DMS53 treated with DMSO at 0.1 percent for 48 hours (cell line): Measurements from ENCODE around the gene SLC25A51.
A peak's percentile ranks its signal among the peaks of the same experiment; 100 is the strongest.

Experiments used
- DNase-seq: peaks from one replicate; lab custom pipeline; 2025; ENCODE audit not compliant: unreplicated experiment; lab: John Stamatoyannopoulos, UW

Gene SLC25A51, protein sequence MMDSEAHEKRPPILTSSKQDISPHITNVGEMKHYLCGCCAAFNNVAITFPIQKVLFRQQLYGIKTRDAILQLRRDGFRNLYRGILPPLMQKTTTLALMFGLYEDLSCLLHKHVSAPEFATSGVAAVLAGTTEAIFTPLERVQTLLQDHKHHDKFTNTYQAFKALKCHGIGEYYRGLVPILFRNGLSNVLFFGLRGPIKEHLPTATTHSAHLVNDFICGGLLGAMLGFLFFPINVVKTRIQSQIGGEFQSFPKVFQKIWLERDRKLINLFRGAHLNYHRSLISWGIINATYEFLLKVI

DNA sequence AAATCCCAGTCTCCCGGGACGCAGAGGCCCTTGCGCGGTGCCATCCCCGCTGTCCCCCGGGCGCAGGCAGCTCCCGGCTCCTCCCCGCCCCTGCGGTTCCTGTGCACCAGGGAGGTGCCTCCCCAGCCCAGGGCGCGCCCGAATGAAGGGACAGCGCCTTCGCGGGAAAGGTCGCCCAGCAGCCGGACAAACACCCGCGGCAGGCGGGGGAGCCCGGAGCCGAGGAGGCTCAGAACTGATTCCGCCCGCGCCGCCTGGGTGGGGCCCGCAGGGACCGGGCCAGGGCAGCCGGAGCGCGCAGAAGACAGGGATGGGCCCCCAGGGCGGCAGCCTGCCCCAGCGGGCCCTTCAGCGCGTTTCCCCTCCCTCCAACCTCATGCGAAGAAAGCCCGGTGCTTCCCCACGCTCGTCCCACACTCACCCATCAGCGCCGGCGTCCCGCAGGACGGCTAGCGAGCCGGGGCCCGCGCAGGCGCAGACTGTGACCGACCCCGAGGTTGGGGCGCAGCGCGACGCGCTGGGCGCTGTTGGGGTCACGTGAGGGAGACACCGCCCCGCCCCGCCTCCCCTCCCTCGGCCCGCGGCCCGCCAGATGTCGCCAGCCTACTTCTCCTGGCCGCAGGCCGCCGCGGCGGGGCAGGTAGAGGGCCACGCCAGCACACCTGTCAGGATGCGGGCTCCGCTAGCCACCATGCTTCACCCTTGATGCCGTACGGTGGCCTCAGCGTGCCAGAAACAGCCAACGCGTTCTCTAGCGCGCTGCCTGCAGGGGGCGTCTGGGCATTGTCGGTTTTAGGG lies at the start of gene SLC25A51:
Gene SLC25A51 (minus strand): TSS at position 481 of the 798 bp plus-strand sequence. CDS start 15,577 bp downstream, outside the sequence.
- DNase-seq = peak; percentile 69

DNA sequence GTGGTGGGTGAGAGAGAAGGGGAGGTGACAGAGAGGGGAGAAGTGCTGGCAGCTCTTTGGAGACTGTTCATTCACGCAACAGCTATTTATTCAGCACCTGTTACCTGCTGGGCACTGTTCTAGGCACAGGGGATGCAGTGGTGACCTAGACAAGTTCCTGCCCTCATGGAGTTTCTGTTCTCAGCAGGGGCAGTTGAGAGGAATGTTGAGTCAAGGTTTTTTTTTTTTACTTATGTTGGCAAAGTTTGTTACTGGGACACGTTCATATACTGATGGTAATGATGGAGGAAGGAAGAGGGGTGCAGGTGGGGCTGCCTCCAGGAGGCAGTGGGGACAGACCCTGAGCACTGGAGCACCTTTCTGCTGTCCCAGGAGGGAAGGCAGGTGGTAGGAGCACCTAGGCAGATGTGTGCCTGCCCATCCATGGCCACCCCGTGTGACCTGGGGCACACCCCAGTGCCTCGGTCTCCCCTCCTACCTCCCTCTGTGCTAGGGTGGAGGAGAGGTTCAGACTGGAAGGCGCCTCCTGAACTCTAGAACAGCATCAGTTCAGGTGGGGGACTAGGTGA lies 49.4 kb upstream of the SLC25A51 start:
- DNase-seq = no peak

DNA sequence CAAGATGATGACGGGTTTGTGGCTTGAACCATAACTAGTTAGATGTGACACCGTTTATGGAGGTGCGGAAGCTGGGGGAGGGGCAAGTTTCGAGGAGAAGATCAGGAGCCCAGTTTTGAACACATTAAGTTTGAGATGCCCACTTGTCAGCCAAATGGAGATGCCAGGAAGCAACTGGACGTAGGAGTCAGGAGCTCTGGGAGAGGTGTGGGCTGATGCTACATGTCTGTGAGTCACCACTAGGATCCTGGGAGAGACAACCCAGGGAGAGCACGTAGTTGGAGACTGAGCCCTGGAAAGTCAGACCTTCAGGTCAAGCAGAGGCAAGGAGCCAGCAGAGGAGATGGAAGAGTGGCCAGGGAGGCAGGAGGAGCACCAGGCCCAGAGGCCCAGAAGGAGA lies 48.8 kb upstream of the SLC25A51 start:
- no peak for DNase-seq

DNA sequence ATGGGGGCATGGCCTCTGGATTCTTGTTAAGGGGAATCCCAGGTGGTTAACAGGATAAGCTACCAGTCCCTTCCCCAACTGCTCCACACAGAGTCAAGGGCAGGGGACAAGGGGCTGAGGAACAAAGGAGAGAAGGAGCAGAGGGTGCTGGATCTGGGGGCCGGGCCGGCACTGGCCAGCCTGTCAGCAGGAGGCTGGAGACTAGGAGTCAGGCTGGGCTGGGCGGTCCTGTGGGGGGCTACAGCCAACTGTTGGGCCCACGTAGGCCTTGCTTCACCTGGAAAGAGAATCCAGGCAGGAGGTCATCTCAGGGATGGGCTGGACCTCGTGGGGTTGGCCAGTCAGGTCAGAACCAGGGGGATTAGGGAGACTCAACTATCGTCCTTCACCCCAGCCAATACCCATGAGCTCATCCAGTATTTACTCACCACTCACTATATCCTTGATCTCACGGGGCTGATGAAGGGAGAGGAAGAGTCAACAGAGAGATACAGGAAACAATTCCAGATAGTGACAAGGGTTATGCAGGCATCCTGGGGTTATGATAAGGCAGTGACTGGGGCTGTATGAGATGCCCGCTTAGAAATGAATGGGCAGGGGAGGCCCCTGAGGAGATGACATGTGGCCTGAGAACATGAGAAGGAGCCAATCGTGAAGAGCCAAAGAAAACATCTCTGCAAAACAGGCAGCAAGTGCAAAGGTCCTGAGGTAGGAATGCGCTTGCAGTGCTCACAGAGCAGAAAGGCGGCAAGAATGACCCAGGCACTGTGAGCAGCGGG lies 47.9 kb upstream of the SLC25A51 start:
- DNase-seq = no peak

DNA sequence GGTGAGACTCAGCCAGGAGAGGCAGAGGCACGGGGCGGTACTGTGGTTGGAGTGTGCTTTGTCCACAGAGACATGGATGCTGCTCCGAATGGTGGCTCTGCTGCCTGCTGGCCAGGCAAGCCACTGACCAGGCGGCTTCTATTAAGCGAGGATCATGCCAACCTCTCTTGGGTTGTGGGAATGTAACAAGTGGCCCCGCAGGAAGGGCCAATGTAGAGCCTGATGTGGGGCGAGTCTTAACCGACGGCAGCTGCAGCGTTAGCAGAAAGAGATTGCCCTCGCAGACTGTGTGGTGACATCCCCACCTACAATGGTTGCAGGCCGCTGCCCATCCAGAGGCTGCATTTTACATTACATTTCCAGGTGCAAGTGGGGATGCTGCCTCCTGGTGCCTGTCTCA lies 46.6 kb upstream of the SLC25A51 start:
- DNase-seq = no peak

DNA sequence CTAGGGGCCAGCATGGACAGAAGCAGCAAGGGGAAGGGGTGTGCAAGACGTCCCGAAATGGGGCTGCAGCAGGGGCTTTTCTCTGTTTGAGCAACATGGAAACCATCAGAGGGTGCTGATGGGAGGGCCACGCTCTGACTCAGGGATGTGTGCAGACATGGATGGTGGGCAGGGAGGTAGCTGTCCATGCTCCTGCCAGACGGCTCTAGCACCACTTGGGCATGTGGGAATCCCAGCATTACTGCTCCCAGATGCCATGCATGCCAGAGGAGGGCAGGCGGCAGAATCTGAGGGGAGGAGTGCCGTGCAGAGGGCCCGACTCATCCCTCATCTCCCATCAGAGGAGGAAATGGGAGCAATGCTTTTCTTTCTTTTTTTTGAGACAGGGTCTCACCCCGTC lies 45.6 kb upstream of the SLC25A51 start:
- no peak for DNase-seq

DNA sequence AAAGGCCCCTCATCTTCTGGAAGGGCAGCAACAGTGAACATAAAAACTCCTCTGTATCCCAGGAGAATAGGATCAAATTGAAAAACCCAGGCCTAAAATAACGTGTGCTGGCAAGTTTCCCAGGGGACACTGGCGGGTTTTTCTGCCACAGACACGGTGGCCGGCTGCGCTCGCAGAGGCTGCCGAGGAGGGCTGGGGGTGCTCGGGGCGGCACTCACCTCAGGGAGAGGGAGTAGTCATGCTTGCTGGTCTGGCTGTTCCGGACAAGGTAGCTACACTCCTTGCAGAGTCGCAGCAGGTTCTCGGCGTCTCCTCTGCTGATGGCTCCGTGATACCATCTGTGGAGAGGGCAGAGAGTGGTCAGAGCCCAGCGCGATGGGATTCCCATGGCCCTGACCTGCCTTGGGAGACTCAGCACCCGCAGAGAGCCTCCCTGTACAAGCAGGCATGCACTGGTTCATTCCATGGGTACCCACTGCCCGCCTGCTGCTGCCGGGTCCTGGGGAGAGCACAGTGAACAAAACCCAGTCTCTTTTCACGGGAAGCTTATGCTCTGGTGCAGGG lies 44.6 kb upstream of the SLC25A51 start:
- DNase-seq = no peak

DNA sequence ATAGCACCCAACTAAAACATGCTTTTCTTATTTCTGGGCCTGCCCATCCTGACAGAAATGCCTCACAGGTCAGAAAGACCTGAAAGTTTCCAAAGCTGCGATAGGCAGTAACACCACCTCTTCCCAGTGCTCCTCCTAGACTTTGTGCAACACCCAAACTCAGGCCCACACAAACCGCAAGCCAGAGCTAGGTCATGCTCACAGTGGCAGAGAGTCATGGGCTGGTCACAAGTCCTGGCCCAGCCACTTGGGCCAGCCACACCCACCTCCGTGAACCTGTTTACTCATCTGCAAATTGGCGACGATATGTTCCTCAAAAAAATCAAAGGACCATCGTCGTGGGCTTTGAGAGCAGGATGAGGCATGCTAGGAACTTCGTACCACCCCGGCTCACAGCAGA lies 44.0 kb upstream of the SLC25A51 start:
- DNase-seq = no peak

DNA sequence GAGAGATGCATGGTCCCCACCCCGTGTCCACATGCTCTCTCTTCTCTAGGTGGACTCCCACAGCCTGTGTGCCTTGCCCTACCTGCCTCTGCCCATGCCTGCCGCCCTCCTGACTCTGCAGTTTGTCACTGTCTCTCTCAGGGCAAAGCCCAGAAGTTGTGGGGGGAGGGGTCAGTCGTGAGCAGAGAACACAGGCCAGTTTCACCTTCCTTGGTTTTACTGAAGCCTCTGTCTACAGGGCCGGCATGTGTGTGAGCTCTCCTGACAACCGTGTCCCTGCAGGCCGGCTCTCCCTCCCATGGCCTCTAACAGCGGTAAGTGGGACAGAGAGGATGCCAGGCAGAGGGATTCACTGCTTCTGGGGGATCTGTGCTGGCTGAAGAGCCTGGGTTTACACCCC lies 43.5 kb upstream of the SLC25A51 start:
- DNase-seq = no peak

DNA sequence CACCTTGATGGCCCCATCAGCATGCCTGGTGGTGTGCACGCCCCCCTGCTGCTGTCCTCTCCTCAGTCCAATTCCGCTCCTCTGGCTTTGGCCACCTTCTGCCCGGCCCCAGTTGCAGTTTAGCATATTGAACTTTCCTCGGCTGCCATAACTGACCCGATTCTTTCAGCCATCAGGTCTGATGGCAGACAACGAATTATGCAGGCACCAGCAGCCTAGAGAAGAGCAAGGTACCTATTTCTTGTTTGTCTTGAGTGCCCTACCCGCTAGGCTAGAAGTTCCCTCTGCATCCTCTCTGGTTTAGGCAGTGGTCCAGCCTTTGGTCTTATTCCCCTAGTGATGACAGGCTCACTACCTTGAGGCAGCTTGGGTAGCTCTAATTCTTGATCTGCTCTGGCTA lies 43.0 kb upstream of the SLC25A51 start:
- DNase-seq = no peak

DNA sequence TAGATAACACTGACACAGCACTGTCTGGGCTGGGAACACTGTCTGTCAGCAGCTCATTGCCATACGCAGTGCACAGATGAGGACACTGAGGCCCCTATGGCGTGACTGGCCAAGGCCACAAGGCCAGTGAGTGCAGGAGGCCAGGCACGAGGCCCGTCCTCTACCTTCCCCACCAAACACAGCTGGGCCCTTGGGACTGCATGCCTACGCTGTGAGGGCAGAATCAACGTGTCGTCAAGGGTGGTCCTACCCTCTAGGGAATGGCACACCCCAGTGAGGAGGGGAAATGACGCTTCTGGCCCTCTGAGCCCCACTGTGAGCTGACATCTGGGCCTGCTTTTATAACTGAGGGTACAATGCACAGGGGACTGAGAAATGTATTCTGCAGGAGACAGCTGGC lies 42.1 kb upstream of the SLC25A51 start:
- DNase-seq = no peak

DNA sequence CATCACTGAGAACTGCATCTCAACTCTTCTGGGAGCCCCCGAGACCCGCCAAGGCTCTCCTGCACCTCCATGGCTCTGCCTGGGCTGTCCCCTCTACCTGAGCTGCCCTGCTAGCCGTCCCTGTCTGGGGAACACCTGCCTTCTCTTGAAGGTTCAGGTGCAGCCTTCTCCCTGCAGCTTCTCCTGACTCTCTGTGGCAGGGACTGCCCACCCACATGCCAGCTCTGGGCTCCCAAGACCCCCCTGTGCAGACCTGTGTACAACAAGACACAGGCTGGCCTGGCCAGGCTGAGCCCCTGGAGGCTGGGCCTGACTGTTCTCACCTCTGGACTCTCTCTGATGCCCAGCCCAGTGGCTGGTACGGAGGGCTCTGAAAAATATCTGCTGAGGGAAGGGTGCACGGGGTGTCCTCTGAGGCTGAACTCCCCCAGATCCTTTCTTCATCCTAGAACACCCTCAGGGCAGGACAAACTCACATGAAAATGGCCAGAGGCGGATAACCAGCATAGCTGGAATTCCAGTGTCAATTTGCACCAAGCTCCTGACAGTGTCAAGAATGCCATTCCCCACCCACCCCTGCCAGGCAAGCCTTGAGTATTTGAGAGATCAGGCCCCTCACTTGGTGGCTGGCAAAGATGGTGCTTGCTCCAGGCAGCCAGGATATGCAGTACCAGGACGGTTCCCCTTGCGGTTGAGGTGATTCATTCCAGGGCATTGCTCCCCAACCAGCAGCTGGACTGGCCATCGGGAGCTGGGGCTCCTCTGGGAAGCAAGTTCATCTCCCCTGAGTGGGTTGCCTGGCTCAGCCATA lies 40.9 kb upstream of the SLC25A51 start:
- no peak for DNase-seq

DNA sequence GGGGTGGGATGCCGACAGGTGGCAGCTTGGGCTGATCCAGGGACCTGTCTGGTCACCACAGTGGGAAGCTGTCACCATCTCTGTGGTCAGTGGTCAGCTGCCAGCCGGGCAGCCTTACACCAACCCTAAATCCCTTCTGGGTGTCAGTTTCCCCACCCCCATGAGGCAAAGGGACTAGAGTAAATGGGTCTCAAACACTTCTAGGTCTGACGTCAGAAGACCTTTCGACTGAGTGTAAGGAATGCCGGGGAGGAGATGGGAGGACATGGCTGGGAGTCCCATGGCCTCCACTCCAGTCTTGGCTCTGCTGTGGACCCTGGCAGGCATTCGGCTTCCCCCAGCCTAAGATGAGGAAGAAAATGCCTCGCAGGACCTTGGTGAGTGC lies 40.3 kb upstream of the SLC25A51 start:
- DNase-seq = no peak

DNA sequence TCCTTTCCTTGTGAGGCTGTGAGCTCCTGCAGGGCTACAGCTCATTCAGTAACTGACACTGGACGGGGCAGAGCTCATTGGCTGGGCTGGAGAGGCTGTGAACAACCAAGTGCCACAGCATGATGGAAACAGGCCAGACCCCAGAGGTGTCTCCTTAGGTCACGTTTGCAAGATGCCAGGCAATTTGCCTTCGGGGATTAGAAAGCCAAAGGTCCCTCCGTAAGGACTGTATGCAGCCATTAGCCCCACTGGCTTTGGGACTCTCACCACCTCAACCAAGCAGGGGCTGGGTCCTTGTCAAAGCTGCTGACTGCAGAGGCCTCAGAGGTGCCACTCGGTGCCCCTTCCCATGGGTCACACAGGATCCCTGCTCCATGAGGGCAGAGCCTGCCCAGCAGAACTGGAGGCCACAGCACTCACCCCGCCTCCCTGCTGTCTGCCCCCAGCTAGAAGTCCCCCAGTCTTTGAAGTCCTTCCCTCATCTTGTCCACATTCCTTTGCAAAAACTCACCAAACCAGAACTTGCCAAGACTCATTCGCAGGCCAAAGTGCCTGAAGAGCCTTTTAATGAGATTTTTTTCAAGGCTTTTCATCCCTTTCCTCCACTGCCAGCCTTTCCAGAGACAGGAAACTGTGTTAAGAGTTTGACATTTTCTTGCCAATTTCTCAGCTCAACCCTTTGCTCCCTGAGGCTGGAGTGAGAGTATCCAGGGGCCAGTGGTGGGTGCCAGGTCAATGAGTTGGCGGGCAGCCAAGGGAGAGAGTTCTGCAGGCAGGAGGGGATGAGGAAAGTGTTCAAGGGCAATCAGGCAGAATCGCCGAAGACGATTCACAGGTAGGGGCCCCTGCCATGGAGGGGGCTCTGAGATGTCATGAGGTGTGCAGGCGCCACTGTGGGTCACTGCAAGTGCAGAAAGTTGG lies 39.7 kb upstream of the SLC25A51 start:
- DNase-seq = no peak

DNA sequence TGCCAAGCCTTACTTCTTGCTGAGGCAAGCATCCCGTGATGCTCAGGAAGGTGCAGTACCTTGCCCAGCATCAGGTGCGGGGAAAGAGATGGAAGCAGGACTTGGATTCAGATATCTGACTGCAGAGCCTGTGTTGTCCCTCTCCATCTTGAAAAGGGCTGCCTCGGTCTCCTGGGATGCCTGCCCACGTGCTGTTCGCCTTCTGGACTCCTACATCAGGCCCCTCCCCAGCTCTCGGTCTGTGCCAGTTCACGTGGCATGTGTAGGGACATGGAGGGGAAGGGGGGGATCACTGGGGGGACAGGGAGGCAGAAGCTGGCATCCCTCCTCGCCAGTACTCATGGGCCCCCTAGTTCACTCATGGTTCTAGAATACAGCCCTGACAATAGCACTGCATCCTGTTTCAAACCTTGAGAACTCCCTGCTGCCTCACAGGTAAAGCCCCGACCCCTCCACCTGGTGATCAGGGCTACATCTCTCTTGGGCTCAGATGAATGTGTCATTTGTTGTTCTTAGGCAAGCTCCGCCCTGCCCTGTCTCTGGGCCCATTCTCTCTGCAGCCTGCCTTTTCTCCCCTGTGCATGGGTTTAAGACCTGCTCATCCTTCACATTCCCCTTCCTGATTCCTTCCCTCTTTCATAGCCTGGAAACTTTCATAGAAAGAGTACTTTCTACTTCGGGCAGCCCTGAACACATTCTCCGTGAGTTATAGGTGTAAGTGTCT lies 38.9 kb upstream of the SLC25A51 start:
- DNase-seq = no peak

DNA sequence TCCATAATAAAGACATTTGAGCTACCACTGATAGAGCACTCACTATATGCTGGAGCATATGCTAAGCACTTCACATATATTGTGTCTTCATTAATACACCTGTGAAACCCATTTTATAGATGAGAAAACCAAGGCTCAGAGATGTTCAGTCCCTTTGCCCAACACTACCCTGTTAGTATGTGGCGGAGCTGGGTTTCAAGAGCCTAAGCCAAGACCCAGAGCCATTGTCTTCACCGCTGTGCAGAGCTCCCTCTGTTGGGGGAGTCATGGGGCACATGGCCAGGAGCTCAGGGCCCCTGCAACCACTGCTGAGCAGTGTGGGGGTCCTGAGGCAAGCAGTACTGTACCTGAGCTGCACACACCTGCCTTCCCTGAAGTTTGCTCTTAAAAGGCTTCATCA lies 37.3 kb upstream of the SLC25A51 start:
- DNase-seq = no peak

DNA sequence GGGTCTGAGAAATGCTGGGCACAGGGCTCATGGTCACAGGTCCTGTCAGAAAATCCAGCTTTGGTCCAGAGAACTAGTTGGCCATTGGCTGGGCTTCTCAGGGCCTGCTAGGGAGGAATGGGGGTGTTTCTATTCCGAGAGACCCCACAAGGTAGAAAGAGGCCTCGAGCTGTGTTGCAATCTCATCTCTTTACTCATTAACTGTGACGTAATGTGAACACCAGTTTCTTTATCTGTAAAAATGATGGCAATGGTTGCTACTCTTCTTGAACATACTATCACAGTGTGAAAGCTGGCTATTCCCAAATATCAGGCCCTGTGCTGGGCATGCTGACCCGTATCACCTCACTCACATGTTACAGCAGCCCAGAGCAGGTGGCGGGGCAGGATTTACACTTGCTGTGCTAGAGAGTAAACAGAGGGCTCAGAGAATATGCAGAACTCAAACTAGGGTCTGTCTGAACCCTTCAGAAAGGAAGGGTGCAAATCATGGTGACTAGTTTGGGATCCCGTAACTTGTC lies 35.7 kb upstream of the SLC25A51 start:
- no peak for DNase-seq

DNA sequence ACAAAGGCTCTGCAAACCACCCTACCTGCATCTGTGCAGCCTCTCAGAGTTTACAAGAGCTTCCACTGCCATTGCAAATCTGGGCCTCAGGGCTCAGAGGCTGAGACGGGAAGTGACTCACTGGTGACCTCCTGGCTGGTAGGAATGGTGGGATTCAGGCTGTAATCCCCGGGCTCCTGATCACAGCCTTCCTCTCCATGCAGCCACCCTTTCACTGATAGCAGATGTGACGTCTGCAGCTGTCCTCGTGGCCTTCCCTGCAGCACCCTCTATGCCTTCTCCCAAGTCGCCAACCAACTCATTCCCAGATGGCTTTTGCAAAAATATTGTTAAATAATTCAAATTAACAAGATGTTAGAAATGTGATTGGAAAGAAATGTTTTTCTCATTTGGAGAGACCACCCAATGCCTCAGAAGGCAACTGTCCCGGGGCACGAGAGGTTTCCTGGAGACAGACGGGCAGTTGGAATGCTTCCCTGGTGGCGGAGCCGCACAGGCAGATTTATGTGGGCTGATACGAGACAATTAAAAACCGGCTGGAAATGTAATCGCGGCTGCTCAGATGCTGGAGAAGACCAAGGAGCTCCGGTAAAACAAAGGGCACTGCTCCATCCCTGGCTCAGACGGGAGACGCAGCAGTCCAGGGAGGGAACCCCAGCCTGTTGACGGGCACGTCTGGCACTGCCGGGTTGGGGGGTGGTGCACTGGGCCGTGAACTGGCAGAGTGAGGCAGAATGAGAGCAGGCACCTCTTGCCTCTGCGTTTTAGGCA lies 34.4 kb upstream of the SLC25A51 start:
- no peak for DNase-seq
